GM18508 (cell line): Measurements from ENCODE around the gene TMEM217.
"Not testable (repeated sequence)": the region's sequence is repeated elsewhere in the genome, so short reads cannot be mapped to it uniquely, and the experiment has no call there.

Source experiments
- ATAC-seq: cut with Tn5 transposase; IDR thresholded peaks from one replicate; pipeline ENCODE4 v1.9.1; 2021; ENCODE audit warnings: moderate number of reproducible peaks; ENCODE audit not compliant: insufficient read depth, unreplicated experiment

Gene TMEM217

DNA sequence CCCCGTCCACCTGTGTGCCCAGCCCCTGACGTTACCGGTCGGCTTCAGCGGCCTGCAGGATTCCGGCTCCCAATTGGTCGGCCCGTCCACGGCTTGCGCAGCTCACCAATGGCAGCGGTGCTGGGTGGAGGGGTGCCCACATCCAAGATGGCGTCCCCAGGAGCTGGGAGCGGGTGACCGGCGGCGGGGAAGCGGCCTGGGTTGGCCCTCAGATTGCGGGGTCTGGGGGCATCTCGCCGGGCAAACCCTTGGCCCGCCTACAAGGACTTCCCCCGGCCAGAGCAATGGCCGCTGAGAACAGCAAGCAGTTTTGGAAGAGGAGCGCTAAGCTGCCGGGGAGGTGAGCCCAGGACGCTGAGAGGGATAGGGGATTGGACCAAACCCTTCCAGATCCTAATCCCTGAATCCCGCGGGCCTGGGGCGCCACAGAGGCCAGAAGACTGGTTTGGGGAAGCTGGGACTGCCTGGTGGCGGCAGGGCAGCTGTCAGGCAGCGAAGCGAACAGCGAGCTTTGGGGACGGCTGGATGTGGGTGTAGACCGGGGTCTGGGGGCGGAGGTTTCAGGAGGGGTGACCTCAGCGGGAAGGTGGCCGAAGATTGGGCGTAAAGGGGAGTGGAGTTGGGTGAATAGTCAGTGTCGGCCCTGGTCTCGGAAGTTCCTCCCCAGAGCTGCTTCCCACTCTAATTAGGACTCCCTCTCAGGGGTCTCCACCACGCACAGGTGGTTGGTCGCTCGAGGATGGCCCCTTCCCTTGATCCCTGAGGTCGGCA, at the start of gene TMEM217, which contains the start of gene TBC1D22B:
Gene TMEM217 (minus strand): TSS at position 511 of the 771 bp plus-strand sequence. CDS start 39,114 bp downstream, outside the sequence.
Gene TBC1D22B (plus strand): TSS at position 139 of the 771 bp plus-strand sequence. CDS start 146 bp downstream, at position 285.
- ATAC-seq = peak; percentile 83

DNA sequence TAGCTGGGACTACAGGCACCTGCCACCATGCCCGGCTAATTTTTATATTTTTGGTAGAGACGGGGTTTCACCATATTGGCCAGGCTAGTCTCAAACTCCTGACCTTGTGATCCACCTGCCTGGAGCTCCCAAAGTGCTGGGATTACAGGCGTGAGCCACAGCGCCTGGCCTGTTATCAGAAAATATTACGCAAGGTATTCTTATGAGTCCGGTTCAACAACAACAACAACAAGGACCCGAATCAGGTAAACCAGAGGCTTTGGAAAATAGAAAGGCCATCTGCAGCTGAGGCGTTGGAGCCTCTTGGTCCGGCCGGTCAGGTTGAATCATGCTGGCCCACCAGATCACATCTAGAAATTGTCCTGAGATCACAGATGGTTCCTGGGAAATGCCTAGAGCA, 49.5 kb upstream of the TMEM217 start:
- not testable (repeated sequence) for ATAC-seq

DNA sequence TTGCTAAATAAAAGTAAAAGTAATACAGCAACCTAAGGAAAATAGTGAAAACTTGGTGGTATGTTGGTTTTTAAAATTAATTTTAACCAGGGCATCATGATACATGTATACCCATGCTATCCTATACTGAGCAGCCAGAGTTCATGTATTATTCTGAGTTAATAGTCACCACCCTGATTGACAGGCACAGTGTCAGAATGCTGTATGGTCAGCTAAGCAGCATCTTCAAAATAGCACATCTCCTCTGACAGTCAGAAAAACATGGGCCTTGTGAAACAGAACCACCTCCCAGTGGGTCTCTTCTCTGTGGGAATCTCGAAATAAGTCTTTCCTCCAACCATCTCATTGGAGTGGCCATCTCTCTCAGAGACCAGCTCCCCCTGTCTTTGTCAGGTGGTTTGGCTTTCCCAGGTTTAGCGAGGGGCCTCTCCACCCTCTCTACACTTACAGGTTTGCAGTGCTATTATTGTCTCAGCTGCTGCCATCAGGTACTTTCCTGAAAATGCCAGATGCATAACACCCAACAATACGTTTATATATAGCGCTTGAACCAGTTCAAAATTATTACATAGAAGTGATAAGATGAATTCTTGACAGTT, 48.8 kb upstream of the TMEM217 start:
- ATAC-seq = no peak

DNA sequence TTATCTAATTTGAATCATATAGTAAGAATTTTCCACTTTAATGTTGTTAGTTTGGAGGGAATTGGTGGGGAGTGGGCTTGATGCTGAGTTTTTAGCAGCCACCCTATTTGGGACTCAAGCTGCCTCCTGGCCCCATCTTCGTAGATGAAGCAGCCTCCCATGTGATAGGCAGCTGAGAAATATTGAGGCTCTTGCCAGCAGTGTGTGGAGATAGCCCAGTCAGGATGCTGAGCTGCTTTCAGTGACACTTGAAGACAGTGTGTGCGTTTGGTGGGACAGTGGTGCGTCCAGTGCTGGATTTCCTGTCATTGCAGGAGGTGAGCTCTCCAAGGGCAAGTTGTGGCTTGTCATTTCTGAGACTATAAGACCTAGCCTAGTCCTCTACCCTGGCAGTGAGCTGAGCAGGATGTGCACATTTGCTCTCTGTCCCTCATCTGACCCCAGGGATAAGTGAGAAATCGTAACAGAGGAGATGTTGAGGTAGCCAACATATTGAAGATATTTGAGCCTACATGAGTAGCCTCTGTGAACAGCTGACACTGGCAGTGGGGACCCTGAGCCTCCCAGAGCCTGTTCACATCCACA, 48.0 kb upstream of the TMEM217 start:
- ATAC-seq = no peak

DNA sequence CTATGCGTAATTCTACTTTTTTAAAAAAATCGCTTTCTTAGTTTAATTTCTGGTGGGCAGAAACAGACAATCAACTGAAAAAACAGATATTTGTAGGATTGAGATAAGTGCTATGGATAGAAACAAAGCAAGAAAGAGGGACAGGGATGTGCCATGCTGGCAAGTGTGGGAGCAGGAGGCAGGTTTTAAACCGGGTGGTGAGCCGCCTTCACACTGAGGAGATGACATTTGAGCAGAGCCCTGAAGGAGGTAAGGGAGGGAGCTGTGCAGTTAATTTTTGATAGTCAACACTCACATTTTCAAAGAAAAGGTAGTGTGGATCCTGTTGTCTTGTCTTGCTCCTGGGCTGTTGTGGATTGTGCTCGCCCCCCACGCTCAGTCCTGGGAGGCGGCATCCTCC, 46.8 kb upstream of the TMEM217 start:
- ATAC-seq = no peak

DNA sequence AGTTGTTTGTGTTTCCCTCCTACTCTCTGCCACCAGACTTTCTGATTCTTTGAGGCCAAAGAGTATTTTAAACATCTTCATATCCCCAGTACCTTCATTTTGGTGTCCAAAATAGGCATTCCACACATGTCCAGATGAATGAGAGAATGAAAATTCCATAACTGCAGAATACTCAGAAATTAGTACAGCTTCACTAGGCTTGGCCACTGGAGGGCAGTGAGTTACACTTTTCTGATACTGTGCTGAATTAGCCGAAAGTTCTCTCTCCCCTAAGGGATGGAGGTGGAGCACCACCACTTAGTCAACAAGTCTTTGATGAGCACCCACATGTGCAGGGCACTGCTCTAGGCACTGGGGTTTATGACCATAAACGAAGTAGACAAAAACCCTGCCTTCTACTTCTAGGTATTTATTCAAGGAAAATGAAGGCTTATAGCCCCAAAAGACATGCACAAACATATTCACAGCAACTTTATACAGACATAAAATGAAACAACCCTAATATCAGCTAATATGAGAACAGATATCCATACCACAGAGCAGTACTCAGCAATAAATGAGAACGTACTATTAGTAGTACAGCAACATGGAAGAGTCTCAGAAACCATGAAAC, 46.1 kb upstream of the TMEM217 start:
- no peak for ATAC-seq

DNA sequence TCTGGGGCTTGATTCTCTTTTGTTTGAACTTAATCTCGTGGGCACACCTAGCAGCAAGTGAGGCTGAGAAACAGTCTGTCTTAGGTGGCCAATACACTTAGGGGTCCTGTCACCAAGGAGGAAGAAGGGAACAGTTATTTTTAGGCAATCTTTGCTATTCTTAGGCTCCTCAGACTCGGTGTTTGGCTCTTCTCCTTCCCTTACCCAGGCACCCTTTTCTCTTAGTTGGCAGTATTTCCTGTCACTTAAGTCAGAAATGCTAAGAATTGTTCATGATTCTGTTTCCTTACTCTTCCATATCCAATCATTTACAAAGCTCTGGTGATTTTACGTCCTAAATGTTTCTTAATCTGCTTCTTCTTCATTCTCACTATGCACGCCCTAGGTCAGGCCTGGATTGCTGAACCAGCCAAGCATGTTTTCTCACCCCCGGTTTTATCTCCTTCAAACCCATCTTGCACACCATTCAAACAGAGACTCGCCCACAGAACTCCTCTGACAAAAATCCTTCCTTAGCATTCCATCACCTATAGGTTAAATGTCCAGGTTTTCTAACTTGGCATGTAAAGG, 45.2 kb upstream of the TMEM217 start:
- ATAC-seq = no peak

DNA sequence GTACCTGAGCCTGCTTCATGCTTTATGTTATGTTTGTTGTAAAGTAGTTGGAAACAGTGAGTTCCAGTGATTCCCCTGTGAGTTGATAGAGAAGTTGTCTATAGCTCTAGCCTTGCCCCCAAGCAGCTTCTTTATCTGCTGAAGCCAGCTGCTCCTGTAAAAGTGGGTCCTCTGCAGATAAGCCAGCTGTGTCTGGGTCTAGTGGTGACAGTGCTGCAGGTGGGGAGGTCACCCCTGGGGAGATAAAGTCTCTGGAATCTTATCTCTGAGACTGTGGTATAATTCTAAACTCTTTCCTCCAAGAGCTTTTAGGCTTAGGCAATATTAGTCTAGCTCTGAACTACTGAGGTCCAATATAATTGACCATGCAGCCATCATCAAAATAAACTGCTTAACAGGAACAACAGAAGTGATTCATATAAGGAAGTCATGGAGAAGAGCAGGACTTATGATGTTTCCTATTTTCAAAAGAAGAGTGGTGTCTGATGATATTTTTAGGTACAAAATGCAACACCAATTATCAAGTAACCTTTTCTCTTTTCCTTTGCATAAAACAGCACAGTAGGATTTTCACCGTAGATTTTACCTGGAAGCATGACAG, 44.2 kb upstream of the TMEM217 start:
- no peak for ATAC-seq

DNA sequence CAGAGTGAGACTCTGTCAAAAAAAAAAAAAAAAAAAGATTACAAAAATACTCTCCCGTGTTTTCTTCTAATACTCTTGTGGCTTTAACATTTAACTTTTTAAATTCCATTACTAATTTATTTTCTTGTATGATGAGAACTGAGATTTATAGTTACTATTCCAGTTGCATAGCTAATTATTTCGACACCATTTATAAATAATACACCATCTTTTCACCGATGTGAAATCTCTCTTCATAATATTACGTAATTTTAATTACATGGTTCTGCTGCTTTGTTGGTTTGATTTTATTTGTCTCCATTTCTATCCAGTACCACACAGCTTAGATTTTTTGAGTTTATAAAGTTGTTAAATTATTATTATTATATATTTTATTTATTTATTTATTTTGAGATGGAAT, 42.0 kb upstream of the TMEM217 start:
- ATAC-seq = no peak

DNA sequence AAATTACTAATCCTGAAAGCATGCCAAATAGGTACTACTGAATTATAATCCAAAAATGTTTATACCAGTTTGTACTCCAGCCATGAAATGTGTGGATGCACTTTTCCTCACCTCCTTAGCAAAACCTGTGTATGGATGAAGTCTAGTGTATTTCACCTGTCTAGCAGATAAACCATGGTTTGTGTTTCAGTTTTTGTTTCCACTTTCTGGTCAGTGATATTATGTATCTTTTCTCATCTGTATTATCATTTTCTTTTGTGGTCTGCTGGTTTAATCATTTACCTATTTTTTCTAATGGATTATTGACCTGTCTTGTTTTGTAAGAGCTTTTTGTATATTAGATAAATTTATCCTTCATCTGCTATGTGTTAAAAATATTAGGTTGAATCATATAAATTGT, 41.0 kb upstream of the TMEM217 start:
- ATAC-seq = no peak

DNA sequence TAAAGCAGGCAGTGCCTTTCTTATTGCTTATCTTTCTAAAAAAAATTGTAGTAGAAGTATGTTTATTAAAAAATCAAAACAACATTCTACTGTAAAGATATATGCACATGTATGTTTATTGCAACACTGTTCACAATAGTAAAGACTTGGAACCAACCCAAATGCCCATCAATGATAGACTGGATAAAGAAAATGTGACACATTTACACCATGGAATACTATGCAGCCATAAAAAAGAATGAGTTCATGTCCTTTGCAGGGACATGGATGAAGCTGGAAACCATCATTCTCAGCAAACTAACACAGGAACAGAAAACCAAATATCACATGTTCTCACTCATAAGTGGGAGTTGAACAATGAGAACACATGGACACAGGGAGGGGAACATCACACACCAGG, 39.7 kb upstream of the TMEM217 start:
- ATAC-seq = not testable (repeated sequence)

DNA sequence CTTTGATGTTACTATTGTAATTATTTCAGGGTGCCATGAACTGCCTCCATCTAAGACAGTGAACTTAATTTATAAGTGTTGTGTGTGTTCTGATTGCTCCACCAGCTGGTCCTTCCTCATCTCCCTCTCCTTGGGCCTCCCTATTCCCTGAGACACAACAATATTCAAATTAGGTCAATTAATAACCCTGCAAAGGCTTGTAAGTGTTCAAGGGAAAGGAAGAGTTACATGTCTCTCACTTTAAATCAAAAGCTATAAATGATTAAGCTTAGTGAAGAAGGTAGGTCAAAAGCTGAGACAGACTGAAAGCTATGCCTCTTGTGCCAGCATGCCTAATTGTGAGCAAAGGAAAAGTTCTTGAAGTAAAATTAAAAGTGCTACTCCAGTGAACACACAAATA, 35.5 kb upstream of the TMEM217 start:
- no peak for ATAC-seq

DNA sequence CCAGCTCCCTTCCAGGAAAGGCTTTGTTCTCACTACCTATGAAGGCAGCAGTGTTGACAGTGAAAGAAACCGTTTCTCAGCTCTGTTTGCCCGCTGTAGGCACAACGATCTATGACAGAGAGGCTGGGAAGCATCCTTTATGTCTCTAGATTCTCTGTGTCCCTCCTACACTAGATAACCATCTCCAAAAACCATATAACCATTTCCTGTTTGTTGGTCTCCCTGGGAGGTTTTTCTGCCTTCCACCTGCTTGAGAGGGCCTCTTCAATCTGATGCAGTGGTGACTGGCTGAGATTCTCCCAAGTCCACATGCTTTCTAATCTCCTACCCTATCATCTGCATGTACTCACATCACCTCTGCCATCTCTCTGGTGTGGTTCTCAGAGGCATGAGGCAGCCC, 32.0 kb upstream of the TMEM217 start:
- no peak for ATAC-seq

DNA sequence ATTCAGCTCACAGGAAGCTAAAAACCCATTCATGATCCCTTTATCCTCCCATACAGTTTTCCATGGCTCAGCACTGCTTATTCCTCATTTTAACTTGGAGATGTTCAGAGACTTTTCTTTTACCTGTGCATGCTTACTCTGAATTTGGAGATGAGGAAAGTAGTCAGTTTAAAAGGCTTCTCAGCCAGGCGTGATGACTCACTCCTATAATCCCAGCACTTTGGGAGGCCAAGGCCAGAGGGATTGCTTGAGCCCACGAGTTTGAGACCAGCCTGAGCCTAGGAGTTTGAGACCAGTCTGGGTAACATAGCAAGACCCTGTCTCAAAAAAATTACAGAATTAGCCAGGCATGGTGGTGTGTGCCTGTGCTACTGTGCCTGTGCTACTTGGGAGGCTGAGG, 30.3 kb upstream of the TMEM217 start:
- ATAC-seq = no peak

DNA sequence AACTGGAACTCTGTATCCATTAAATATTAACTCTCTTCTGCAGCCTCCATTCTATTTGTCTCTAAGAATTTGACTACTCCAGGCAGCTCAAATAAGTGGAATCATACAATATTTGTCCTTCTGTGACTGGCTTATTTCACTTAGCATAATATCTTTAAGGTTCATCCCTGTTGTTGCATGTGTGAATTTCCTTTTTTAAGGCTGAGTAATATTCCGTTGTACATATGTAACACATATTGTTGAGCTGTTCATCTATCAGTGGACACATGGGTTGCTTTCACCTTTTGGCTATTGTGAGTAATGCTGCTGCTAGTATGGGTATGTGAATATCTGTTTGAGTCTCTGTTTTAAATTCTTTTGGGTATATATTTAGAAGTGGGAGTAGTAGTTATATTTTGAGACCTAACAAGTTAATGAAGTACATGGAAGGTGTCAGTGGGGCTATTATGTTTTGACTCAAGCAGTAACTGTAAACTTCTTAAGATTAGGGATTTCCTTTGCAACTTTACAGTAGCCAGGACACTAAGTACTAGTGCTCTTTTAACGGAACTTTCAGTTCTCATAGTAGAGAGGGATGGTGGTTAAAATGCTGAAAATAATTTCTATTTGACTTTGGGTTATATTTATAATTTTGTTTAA, 29.7 kb upstream of the TMEM217 start:
- ATAC-seq = no peak

DNA sequence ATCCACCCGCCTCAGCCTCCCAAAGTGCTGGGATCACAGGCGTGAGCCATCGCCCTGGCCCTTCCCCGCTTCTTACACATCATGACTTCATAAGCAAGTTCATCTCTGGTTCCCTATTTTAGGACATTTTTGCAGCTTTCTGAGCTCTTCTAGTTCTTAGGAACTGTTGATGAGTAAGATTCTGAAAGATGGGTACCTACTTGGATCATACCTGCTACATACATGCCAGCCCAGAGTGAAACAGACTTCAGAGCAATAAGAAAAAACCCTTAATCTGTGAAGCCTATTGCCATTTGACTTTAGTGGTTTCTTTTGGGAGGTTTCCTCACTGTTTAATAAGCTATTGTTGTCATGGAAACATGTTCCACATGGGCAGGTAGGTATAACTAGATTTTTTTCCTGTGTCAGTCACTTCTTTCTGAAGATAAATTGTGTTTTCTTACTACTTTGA, 27.9 kb upstream of the TMEM217 start:
- no peak for ATAC-seq

DNA sequence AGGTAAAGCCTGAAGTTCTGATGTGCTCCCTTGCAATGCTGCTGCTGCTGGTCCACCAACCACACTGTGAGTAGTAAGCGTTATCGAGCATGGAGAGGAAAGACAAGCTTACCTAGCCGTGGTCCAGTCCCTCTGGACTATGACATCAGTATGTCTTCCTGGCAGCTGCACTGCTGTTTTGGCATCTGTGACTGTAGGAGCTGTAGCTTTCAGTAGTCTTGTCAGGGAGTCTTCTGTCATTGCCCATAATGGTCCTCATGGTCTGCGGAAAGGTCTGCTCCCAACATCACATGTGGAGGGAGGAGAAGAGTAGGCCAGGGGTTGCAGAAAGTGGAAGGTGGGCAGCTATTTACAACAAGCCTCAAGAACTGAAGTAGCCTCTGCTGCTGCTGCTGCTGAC, 26.8 kb upstream of the TMEM217 start:
- no peak for ATAC-seq

DNA sequence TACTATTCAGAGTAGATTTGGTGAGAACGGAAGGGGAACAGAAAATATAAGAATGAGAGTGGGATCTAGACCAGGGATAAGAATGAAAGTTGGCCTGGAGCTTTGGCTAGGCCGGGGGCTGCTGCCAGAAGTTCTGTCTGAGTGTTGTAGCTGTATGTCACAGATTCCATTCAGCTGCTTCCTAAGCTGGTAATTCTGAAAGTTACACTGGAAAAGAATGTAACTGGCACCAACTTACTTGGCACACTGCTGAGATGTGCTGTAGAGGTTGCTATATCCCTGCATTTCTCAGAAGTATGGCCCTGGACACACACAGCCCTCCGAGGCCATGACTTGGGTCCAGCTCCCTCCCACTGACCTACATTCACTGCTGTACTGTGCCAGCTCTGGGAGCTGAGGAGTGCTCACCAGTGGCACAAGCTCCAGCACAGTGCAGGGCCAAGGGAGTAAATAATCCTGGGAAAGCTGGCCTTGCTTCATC, 25.8 kb upstream of the TMEM217 start:
- no peak for ATAC-seq

DNA sequence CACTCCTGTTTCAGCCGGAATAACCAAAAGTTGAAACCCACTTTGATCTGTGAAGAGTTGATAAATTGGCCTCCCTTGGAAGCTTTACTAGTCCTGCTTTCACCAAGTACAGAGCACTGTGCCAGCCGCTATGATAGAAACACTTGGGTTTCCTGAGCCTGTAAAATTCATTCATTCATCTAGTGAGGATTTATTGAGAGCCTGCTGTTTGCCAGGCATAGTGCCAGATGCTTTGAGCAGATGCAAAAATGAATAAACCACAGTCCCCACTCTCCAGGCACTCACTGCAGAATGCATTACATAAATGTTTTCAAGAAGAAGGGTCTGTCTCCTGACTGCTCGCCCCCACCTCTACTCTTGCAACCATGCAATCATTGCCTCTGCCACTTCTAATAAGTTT, 25.3 kb upstream of the TMEM217 start:
- ATAC-seq = no peak

DNA sequence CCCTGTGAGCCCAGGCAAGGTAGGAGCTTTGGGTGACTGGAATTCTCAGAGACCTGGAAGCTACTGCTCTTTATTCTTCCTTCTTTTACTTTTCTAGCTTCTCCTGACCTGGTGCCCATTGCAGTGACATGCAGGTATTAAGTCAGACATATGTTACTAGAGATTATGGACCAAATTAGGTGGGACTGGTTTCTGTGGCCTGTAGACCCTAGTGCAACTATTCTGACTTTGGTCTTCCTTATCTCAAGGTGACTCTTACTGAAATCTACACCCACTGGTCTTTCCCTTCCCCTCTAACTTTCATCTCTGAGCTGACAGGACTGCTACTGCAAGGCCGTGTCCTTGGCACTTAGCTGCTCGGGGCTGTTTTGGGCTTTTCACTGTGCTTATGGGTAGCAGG, 24.4 kb upstream of the TMEM217 start:
- no peak for ATAC-seq
